ENCODE data around the gene GPATCH1.
A peak's percentile ranks its signal among the peaks of the same experiment; 100 is the strongest.
"Not testable (repeated sequence)": the region's sequence is repeated elsewhere in the genome, so short reads cannot be mapped to it uniquely, and the experiment has no call there.

Gene GPATCH1

DNA sequence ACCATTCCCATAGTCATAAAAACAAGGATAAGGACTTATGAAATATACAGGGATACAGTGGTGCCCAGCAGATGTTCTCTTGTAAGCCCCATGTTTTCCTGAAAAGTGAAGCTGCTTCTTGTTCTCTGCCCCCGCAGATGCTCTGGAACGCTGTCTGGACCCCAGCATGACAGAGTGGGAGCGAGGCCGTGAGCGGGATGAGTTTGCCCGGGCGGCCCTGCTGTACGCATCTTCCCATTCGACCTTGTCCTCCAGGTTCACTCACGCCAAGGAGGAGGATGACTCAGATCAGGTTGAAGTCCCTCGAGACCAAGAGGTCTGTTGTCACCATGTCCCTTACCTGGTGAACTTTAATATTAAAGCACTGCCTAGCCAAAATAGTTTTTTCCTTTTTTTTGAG is 30.6 kb downstream of the GPATCH1 start:
- DNase-seq (ENCODE audit: low read depth) = no peak

DNA sequence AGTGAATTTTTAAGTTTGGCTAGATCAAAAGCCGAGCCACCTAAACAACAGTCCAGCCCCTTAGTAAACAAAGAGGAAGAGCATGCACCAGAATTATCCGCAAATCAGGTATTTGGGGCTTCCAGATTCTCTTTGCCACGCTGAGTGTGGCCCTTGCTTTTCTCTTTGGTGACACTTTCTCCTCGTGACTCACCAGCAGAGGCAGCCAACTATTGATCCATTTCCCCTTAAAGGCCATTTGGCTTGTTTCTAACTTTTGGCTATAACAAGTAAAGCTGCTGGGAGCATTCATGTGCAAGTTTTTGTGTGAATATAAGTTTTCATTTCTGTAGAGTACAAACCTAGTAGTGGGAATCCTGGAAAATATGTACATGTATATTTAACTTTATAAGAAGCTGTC is 33.3 kb downstream of the GPATCH1 start:
- no peak for DNase-seq (ENCODE audit: low read depth)

DNA sequence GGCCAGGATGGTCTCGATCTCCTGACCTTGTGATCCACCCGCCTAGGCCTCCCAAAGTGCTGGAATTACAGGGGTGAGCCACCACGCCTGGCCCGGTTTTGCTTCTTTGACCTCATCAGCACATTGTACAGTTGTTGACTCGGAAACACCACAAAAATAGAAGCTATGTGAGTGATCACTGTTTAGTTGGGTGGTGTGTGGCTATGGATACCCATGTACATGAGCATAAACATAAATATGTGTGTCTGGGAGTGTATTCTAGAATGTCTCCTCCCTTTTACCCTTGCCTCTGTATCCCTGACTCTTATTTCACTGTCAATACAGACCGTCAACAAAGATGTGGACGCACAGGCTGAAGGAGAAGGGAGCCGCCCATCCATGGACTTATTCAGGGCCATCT is 36.5 kb downstream of the GPATCH1 start:
- DNase-seq (ENCODE audit: low read depth) = no peak

DNA sequence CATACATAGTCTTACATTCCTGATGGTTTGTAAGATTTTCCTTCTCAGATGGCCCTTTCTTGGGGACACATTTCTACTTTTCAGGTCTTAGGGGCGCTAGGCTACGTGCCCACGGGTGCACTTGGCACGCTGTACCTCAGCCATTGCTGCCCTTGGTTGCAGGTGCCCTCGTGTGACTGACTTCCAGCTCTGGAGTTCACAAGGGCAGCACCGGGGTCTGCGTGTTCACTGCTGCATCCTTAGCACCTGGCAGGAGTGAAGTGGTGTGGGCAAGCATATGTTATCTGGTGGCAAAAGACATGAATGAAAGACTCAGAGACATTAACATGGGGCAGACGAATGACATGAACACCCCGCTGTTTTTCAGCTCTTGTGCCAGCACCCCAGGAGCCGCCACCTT is 37.7 kb downstream of the GPATCH1 start:
- DNase-seq (ENCODE audit: low read depth) = no peak

DNA sequence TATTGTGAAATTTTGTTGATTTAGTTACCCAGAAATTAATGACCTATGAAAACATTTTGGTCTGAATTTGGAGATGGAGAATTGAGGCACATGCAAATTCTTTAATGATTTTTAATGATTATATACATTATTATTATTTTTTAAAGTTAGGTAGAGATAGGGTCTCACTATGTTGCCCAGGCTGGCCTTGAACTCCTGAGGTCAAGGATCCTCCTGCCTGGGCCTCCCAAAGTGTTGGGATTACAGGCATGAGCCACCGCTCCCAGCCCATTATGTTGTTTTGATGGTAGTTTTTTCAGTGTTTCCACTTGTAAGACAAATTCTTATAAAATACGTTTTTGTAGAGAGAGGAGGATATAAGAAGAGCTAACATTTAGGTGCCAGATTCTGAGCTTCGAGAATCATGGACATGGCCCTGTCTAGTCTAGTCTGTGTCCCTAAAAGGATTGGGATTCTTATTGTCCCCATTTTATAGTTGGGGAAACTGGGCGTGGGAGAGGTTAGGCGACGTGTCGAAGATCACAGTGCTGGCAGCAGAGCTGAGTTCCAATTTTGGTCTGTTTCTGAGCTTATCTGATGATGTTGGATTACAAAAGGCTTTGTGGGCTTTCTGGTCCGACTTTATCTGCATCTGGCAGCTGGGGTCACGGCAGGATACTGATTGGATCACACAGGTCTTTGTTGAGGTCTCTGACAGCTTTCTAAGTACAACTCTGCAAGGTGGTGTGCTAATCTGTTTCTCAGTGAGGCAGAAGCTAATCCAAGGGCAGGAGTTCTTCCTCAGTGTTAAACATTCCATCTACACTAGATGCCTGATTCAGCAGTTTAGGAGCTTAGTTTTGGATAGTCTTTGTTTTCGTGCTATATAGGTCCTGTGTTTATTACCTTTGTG is 43.5 kb downstream of the GPATCH1 start:
- DNase-seq (ENCODE audit: low read depth) = no peak

DNA sequence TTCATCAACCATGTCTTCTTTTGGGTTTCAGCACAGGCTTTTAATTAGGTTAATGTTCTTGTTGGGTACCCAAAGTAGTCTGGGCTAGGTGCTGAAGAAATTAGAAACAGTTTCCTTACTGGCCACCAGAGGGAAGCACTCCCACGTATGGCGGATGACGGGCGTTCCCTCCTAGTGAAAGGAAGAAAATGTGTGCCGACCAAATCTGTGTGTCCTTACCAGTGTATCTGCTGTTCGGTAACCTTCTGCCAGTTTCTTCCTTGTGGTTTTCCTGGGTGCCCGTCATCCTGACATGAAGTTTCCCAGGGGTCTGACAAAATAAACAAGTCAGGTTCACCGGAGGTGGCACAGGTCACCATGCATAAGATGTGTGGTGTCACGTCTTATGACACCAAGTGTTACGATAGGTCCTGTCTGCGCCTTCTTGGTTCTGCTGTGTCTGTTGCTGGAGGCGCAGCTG is 45.0 kb downstream of the GPATCH1 start:
- peak; percentile 29 for DNase-seq (ENCODE audit: low read depth)

DNA sequence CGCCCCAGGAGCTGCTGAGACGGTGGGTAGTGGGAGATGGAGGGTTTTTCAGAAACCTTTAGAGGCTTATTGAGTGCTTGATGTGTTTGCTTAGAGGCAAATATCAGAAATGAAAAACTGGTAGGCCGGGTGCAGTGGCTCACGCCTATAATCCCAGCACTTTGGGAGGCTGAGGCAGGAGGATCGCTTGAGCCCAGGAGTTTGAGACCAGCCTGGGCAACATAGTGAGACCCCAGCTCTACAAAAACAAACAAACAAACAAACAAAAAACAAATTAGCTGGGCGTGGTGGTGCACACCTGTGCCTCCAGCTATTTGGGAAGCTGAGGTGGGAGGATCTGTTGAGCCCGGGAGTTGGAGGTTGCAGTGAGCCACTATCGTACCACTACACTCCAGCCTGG is 45.7 kb downstream of the GPATCH1 start:
- not testable (repeated sequence) for DNase-seq (ENCODE audit: low read depth)

DNA sequence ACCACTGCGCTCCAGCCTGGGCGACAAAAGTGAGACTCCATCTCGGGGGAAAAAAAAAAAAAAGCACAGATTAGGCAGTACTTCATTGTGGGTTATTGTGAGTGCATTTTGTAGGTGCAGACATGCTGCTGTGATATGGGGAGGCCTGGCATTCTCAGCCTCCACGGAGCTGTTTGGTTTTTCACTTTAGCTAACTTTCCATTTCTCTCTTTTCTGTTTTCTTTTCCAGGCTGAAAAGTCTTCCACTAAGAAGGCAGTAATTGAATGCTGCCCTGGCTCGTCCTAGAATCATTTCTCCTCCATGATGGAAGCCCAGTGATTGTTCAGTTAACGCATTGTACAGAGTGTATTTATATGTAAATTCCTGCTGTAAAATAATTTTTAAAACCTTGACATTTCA is 48.9 kb downstream of the GPATCH1 start:
- no peak for DNase-seq (ENCODE audit: low read depth)

DNA sequence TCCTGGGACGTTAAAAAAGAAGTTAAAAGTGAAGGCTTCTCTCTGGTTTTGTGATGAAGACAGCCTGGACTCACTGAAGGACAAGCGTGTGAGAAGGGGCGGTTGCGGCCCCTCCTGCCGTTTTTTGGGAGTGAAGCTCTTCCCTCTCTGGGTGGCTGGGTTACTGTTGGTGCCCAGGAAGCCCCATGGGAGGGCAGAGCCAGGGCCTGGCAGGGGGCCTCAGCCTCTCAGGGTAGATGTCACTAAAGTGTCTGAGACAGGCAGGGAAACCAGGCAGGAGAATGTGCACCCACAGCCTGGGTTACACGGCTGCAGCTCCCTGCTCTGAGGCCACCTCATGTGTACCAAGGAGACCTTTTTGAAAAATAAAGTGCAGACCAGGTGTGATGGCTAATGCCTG is 49.5 kb downstream of the GPATCH1 start:
- DNase-seq (ENCODE audit: low read depth) = no peak

DNA sequence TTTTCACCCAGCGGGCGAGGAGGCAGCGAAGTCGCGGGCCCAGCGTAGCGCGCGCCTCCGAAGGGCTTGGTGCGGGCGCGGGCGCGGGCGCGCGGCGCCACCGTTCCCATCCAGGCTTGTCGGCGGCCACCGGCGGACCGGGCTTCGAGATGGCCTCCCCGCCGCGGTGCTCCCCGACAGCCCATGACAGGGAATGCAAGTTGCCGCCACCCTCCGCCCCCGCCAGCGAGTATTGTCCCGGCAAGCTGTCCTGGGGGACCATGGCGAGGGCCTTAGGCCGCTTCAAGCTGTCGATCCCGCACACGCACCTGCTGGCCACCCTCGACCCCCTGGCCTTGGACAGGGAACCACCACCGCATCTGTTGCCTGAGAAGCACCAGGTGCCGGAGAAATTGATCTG is 51.0 kb downstream of the GPATCH1 start, which contains the start of gene WDR88:
TSS of gene WDR88 (plus strand) at position 94 of the 400 bp plus-strand sequence. CDS start at position 150, 56 bp downstream.
- no peak for DNase-seq (ENCODE audit: low read depth)

DNA sequence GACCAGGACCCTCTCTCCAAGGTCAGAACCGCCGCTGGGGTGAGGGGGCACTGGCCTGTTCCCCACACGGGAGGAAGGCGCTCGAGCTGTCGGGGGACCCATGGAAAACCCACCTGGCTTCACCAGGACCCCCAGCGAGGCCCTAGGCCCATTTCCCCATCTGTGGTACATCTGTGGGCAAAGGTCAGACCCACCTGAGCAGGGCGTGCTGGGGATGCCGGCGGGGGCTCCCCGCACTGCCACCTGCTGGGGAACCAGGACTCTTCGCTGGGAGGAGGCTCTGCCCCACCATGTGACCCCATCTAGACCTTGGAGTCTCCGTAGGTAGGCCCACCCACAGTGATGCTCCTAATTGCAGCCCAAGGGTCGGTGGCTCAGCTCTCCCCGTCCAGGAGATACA is 51.4 kb downstream of the GPATCH1 start:
- DNase-seq (ENCODE audit: low read depth) = no peak

DNA sequence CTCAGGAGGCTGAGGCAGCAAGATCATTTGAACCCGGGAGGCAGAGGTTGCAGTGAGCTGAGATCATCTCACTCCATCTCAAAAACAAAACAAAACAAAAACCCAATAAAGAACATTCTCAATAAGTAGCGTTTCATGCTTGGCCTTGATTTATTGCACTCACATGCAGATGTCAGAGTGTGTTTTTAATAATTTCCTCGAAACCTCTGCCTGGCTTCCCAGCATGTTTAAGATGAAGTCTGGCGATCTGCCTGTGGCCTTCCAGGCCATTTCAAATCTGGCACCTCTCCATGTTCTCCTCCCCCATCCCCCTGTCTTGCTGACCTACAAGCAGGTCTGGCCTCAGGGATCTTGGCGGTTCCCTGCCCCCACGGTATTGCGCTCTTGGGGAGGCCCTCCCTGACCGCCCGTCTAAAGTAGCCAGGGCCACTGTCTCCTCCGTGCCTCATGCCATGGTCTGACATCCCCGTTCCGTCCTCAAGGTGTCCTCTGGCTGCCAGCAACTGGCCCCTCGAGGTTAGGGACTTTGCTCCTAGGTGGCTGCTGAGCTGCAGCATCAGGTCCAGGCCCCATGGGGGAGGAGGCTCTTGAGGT is 52.6 kb downstream of the GPATCH1 start:
- no peak for DNase-seq (ENCODE audit: low read depth)

DNA sequence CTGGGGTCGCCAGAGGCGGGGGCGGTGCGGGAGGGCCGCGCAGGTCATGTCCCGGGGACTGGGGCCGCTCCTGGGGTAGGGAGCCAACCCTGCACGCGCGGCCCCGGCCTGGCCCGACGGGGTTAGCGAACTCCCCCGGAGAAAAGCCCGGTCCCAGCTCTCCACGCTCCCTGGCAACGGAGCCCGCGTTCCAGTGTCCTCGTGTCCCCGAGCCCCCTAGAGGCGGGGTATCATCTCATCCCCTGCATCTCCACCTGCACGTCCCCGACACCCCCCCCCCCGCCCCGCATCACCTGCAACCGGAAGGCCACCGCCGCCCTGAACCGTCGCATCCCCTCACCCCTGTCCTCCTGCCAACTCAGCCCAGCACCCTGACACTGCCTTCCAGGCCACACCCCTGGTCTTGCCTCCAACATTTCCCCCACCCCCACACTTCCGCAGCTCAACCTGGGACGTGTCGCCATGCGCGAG is 53.6 kb downstream of the GPATCH1 start:
- peak; percentile 2 for DNase-seq (ENCODE audit: low read depth)

DNA sequence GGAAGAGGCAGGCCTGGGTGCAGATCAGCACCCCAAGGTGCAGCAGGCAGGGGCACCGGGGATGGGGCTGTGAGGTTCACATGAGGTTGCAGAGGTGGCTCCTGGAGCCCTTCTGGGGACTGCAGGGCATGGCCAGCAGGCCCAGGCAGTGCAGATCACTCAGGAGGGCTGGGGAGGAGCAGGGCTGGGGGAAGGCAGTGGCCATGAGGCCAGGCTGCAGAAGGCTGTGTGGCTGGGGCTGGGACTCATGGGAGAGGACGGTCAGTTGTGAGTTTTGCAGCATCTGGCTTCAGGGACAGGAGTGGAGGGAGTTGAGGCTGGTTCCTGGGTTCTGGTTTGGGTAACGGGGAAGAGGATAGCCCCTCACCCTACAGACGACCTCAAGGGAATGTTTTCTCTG is 58.2 kb downstream of the GPATCH1 start:
- no peak for DNase-seq (ENCODE audit: low read depth)

DNA sequence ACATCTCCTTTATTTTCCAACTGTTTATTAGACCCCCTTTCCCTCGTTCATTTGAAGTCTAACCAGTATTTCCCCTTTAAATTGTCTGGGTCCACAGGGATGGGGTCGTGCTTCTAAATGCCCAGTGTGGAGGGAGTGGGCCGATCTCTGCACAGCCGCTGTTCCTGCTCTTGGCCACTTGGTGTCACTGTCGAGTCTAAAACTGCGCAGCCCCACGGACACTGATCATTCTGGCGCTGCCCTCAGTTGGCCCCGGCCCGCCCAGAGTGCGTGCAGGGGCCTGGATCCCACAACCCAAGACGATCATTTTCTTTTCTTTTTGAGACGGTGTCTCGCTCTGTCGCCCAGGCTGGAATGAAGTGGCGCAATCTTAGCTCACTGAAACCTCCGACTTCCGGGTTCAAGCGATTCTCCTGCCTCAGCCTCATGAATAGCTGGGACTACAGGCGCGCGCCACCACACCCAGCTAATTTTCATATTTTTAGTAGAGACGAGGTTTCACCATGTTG is 63.0 kb downstream of the GPATCH1 start:
- DNase-seq (ENCODE audit: low read depth) = peak; percentile 38

DNA sequence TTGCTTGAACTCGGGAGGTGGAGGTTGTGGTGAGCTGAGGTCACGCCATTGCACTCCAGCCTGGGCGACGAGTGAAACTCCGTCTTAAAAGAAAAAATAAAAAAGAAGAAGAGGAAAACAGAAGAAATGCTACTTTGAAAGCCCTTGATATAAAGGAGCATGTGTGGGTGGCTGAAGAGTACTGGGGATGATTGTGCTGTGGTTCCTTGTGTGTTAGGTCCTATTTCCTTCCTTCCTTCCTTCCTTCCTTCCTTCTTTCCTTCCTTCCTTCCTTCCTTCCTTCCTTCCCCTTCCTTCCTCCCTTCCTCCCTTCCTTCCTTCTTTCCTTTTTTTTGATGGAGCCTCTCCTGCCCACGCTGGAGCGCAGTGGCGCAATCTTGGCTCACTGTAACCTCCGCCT is 65.2 kb downstream of the GPATCH1 start:
- DNase-seq (ENCODE audit: low read depth) = no peak

DNA sequence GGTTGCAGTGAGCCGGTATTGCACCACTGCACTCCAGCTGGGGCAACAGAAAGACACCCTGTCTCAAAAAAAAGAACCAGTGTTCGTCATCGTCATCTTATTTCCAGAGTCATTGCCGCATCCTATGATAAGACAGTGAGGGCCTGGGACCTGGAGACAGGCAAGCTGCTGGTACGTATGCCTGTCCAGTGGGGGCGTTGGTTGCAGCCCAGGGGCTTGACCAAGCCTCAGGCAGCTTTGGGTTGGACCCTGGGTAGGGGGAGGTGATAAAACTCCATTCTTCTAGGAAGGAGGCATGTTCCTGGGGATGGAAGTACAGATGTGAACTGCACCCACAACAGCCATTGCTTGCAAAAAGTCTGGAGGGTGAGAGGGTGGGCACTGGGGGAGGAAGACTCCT is 66.6 kb downstream of the GPATCH1 start:
- DNase-seq (ENCODE audit: low read depth) = no peak

DNA sequence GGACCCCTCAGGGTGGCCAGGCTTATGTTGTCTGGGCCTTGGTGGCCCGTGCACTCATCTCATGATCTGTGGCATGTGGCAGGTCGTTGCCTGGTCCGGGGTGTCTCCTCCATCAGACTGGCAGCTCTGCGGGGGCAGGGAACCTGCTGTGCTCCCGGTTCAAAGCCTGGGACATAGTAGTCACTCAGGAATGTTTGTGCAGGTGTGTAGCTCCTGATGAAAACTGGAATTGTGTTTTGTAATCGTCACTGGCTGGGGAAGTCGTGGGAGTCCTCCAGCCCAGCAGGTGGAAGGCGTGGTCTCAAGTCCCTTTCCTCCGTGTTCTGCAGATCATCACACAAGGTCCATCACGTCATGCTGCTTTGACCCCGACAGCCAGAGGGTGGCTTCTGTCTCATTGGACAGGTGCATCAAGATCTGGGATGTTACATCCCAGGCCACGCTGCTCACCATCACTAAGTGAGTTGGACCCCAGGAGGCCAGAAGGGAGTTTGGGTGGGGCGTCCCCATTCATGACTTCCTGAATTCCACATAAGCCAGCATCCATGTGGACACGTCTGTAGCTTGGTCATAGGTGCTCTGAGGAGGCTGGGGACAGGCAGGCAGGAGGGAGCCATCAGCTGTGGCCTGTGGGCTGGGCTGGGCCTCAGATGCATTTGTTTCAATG is 70.0 kb downstream of the GPATCH1 start:
- DNase-seq (ENCODE audit: low read depth) = no peak

DNA sequence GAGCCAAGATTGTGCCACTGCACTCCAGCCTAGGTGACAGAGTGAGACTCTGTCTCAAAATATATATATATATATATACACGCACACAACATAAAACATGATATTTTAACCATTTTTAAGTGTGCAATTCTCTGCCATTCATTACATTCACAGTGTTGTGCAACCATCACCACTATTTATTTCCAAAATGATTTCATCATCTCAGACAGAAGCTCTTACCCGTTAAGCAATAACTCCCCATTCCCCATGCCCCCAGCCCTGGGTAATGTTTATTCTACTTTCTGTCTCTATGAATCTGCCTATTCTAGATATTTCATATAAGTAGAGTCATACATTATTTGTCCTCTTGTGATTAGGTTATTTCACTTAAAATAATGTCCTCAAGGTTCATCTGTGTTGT is 71.2 kb downstream of the GPATCH1 start:
- no peak for DNase-seq (ENCODE audit: low read depth)

DNA sequence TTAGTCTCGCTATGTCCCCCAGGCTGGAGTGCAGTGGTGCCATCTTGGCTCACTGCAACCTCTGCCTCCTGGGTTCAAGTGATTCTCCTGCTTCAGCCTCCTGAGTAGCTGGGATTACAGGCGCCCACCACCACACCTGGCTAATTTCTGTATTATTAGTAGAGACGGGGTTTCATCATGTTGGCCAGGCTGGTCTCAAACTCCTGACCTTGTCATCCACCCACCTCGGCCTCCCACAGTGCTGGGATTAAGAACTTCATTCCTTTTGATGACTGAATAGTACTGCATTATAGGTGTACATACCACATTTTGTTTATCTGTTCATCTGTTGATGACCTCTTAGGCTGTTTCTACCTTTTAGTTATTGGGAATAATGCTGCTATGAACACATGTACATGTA is 71.6 kb downstream of the GPATCH1 start:
- DNase-seq (ENCODE audit: low read depth) = not testable (repeated sequence)

DNA sequence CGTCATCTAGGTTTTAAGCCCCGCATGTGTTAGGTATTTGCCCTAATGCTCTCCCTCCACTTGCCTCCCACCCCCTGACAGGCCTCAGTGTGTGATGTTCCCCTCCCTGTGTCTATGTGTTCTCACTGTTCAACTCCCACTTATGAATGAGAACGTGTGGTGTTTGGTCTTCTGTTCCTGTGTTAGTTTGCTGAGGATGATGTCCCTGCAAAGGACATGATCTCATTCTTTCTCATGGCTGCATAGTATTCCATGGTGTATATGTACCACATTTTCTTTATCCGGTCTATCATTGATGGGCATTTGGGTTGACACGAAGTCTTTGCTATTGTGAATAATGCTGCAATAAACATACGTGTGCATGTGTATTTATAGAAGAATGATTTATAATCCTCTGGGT is 73.3 kb downstream of the GPATCH1 start:
- DNase-seq (ENCODE audit: low read depth) = not testable (repeated sequence)

DNA sequence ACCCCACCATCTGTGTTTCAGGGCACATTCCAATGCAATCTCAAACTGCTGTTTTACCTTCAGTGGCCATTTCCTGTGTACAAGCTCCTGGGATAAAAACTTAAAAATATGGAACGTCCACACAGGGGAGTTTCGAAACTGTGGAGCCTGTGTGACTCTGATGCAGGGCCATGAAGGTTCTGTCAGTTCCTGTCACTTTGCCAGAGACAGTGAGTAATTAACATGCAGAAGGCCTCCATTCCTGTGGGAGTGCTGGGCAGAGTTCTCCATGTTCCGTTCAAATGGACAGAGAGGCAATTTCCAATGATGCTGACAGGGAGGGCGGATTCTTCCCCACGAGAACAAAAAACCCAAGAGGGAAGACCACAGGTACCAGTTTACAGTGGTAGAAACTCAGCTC is 75.4 kb downstream of the GPATCH1 start:
- DNase-seq (ENCODE audit: low read depth) = no peak

DNA sequence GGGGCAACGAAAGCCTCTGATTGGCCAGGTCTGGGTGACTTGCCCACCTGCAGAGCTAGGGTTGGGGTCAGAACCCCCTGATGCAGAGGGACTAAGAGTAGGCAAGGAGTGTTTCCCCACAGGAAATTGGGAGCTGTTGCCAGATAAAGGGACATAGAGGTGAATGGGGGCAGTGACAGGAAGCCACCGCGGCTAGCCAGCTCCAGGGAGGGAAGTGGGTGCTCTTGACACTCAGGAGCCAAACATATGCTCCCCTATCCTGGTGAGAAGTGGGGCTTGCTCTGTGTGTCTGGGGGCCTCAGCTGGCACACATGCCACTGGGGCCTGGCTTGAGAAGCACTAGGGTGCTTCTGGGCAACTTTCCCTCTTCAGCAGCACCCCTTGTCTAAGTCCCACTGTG is 76.9 kb downstream of the GPATCH1 start:
- no peak for DNase-seq (ENCODE audit: low read depth)

All from T follicular helper cell (primary cell).